RWPE2 (cell line): ENCODE data around the gene WBP2NL.

Experiments
- ATAC-seq: fragments of 200-7000 bp; cut with Tn5 transposase; 3 replicates; pipeline ENCODE4 v1.9.1; 2021; ENCODE audit warnings: low read depth
- DNase-seq: peaks from one replicate; pipeline ENCODE4 v3.0.0-alpha.2; 2020; ENCODE audit warnings: low spot score
- H3K27ac ChIP-seq: fragments of 450-650 bp; 2 replicates; pipeline ENCODE4 v1.5.1; 2017; ENCODE audit warnings: mild to moderate bottlenecking; ENCODE audit not compliant: poor library complexity, severe bottlenecking
- H3K27me3 ChIP-seq: fragments of 250-450 bp; sonication (Bioruptor Pico); 2 replicates; pipeline ENCODE4 v1.5.1; 2021; ENCODE audit warnings: mild to moderate bottlenecking, moderate library complexity; ENCODE audit not compliant: insufficient read depth, poor library complexity, severe bottlenecking
- H3K36me3 ChIP-seq: fragments of 250-450 bp; sonication (Bioruptor Pico); 2 replicates; pipeline ENCODE4 v1.5.1; 2020; ENCODE audit warnings: low read depth, mild to moderate bottlenecking, moderate library complexity
- H3K4me1 ChIP-seq: fragments of 250-450 bp; sonication (Bioruptor Pico); 2 replicates; pipeline ENCODE4 v1.5.1; 2021; ENCODE audit warnings: mild to moderate bottlenecking, moderate library complexity; ENCODE audit not compliant: insufficient read depth, poor library complexity, severe bottlenecking
- H3K4me3 ChIP-seq: fragments of 250-450 bp; sonication (Bioruptor Pico); 2 replicates; pipeline ENCODE4 v1.5.1; 2021; ENCODE audit warnings: mild to moderate bottlenecking, moderate library complexity; ENCODE audit not compliant: severe bottlenecking
- H3K9me3 ChIP-seq: fragments of 250-450 bp; sonication (Bioruptor Pico); 2 replicates; pipeline ENCODE4 v1.5.1; 2021; ENCODE audit warnings: mild to moderate bottlenecking, moderate library complexity; ENCODE audit not compliant: severe bottlenecking
- CTCF ChIP-seq: fragments of 450-650 bp; IDR thresholded peaks from one replicate; pipeline ENCODE4 v1.5.1; 2017; ENCODE audit warnings: mild to moderate bottlenecking, moderate library complexity; ENCODE audit not compliant: poor library complexity, severe bottlenecking

The WBP2NL gene

DNA sequence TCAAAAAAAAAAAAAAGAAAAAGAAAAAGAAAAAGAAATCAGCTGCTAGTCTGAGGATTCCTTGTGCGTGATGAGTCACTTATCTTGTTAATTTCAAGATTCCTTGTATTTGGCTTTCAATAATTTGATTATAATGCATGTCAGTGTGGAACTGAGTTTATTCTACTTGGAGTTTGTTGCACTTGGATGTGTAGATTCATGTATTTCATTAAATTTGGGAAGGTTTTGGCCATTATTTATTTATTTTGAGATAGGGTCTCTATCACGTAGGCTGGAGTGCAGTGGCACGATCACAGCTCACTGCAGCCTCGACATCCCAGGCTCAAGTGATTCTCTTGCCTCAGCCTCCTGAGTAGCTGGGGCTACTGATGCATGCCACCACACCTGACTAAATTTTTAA is 14.8 kb downstream of the WBP2NL start:
- ATAC-seq = no peak
- Histone ChIP-seq H3K4me3 (no peak overlapping the region), H3K27ac (no peak overlapping the region), H3K36me3 (no peaks in the 10 kb centered on the region), H3K4me1 (no peaks in the 10 kb centered on the region), H3K27me3 (peaks cover 3% of the 10 kb centered on the region), H3K9me3 (peaks cover 5% of the 10 kb centered on the region)
- no peak for DNase-seq
- TF ChIP-seq CTCF = no peak

- H3K27me3 ChIP-seq = peaks cover 3% of the 10 kb centered on the region
- ATAC-seq = no peak
- no peaks in the 10 kb centered on the region for H3K9me3 ChIP-seq
- H3K4me3 ChIP-seq = no peak overlapping the region
- no peak overlapping the region for H3K27ac ChIP-seq
- TF ChIP-seq CTCF = no peak
- DNase-seq = no peak
- H3K4me1 ChIP-seq = no peaks in the 10 kb centered on the region
- no peaks in the 10 kb centered on the region for H3K36me3 ChIP-seq
Observed at GRCh38 chr22:42016111-42016510, 17.5 kb downstream of the WBP2NL start.

DNA sequence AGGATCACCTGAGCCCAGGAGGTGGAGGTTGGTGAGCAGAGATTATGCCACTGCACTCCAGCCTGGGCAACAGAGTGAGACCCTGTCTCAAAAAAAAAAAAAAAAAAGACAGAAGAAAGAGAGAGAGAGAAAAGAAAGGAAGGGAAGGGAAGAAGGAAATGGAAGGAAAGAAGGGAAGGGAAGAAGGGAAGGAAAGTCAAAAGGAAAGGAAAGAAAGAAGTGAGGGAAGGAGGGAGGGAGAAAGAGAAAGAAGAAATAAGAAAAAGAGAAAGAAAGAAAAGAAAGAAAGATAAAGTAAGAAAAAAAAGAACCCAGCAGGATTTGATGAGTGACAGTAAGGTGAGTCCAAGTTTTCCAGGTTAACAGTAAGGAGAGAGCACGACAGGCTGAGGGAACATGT is 19.6 kb downstream of the WBP2NL start:
- ATAC-seq (no peak), DNase-seq (no peak)
- H3K27me3 ChIP-seq = peaks cover 3% of the 10 kb centered on the region
- no peak for TF ChIP-seq CTCF
- H3K36me3 ChIP-seq = no peaks in the 10 kb centered on the region
- H3K9me3 ChIP-seq = no peaks in the 10 kb centered on the region
- H3K27ac ChIP-seq = no peak overlapping the region
- H3K4me1 ChIP-seq = peaks cover 9% of the 10 kb centered on the region
- H3K4me3 ChIP-seq = no peak overlapping the region

DNA sequence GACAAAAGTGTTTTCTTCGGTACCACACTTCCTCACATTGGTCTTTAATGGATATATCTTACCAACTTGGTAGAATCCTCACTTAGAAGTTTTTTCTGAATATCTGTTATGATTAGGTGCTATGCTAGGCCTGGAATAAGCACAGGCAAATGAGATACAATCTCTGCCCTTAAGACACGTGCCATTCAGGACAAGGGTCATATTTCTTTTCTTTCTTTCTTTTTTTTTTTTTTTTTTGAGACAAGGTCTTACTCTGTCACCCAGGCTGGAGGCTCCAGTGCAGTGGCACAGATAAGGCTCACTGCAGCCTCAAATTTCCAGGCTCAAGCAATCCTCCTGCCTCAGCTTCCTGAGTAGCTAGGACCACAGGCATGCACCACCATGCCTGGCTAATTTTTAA is 23.0 kb downstream of the WBP2NL start:
- no peak for TF ChIP-seq CTCF
- DNase-seq = no peak
- H3K27me3 ChIP-seq = no peaks in the 10 kb centered on the region

GRCh38 chr22:42022162-42022847 is 23.7 kb downstream of the WBP2NL start:
- H3K27ac ChIP-seq = peak overlapping the region; percentile 25
- ATAC-seq = peak; percentile 89

More for the DNA sequence above, 23.0 kb downstream of the WBP2NL start:
- no peak overlapping the region for H3K4me3 ChIP-seq
- H3K9me3 ChIP-seq = no peaks in the 10 kb centered on the region
- no peak overlapping the region for H3K27ac ChIP-seq
- no peak for ATAC-seq
- no peaks in the 10 kb centered on the region for H3K36me3 ChIP-seq
- peaks cover 9% of the 10 kb centered on the region for H3K4me1 ChIP-seq

More at GRCh38 chr22:42022162-42022847, 23.7 kb downstream of the WBP2NL start:
- Histone ChIP-seq H3K4me1 (peaks cover 9% of the 10 kb centered on the region), H3K4me3 (no peak overlapping the region), H3K27me3 (no peaks in the 10 kb centered on the region), H3K9me3 (no peaks in the 10 kb centered on the region), H3K36me3 (no peaks in the 10 kb centered on the region)
- DNase-seq = no peak
- no peak for TF ChIP-seq CTCF
